SH-SY5Y (cell line): ENCODE data around the gene GBP3.

Experiments
- GATA2 ChIP-seq: IDR thresholded peaks from 2 replicates; pipeline ENCODE4 v1.6.1; 2011; ENCODE audit warnings: mild to moderate bottlenecking, low read depth, low read length
- GATA3 ChIP-seq: IDR thresholded peaks from 2 replicates; pipeline ENCODE4 v1.6.1; 2011; ENCODE audit warnings: low read depth, mild to moderate bottlenecking, low read length, moderate library complexity

GRCh38 chr1:89035080-89035479 lies 12.4 kb upstream of the GBP3 start:
- no peak for TF ChIP-seq GATA2
- no peak for TF ChIP-seq GATA3
